GM20000 (cell line): ENCODE data around the gene GDA.

Experiments
- DNase-seq: peaks from one replicate; pipeline ENCODE4 v3.0.0; 2012; ENCODE audit warnings: low spot score
- CTCF ChIP-seq: IDR thresholded peaks from 2 replicates; pipeline ENCODE4 v1.5.1; 2012; ENCODE audit warnings: mild to moderate bottlenecking, control low read depth; ENCODE audit errors: extremely low read depth, missing control alignments

The GDA gene

GRCh38 chr9:72129271-72130156, 19.7 kb upstream of the GDA start:
- TF ChIP-seq CTCF, result no peak
- no peak for DNase-seq

GRCh38 chr9:72130321-72130720, 18.9 kb upstream of the GDA start:
- TF ChIP-seq CTCF, result no peak

GRCh38 chr9:72131206-72131605, 18.0 kb upstream of the GDA start:
- no peak for DNase-seq
- TF ChIP-seq CTCF, result no peak

More at GRCh38 chr9:72130321-72130720, 18.9 kb upstream of the GDA start:
- DNase-seq, result no peak

- no peak for TF ChIP-seq CTCF
- no peak for DNase-seq
Measured at GRCh38 chr9:72132052-72132451, 17.2 kb upstream of the GDA start.

GRCh38 chr9:72133365-72134035, 15.7 kb upstream of the GDA start:
- DNase-seq, result no peak
- no peak for TF ChIP-seq CTCF

GRCh38 chr9:72134801-72135200, 14.4 kb upstream of the GDA start:
- TF ChIP-seq CTCF, result no peak
- DNase-seq, result no peak

GRCh38 chr9:72137697-72138365, 11.4 kb upstream of the GDA start:
- no peak for DNase-seq
- no peak for TF ChIP-seq CTCF
